ENCODE data around the gene CAPRIN1.

Gene CAPRIN1

DNA sequence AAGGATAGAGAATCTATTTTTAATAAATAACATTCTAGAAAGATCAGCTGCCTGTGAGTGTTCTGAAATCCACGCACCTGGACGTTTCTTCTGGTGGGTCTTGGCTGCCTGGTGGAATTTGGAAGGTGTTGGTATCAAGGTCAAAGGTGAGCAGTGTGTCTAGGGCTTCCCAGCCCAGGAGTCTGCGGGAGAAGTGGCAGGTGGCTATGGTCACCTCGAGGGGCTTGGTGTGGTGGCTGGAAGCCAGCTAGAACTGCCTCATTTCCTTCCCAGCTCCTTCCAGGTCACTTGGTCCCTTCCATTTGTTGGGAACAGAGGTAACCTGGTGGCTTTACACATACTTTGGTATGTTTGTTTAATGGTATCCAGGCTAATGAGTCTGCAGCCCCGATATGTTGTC is 95.3 kb downstream of the CAPRIN1 start:
- H3K4me3 ChIP-seq (replicated peaks; ENCODE audit: low read depth, low read length): no peak overlapping the region
- DNase-seq (ENCODE audit: extremely low read depth, low read depth): no peak
- TF ChIP-seq, protein P1, sequence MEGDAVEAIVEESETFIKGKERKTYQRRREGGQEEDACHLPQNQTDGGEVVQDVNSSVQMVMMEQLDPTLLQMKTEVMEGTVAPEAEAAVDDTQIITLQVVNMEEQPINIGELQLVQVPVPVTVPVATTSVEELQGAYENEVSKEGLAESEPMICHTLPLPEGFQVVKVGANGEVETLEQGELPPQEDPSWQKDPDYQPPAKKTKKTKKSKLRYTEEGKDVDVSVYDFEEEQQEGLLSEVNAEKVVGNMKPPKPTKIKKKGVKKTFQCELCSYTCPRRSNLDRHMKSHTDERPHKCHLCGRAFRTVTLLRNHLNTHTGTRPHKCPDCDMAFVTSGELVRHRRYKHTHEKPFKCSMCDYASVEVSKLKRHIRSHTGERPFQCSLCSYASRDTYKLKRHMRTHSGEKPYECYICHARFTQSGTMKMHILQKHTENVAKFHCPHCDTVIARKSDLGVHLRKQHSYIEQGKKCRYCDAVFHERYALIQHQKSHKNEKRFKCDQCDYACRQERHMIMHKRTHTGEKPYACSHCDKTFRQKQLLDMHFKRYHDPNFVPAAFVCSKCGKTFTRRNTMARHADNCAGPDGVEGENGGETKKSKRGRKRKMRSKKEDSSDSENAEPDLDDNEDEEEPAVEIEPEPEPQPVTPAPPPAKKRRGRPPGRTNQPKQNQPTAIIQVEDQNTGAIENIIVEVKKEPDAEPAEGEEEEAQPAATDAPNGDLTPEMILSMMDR (IDR thresholded peaks at IDR 0.05; ENCODE audit: low read depth, low read length, missing control alignments): no peak

- no peak overlapping the region for H3K4me3 ChIP-seq (replicated peaks; ENCODE audit: low read depth, low read length)
- DNase-seq (ENCODE audit: extremely low read depth, low read depth): no peak
- TF ChIP-seq, protein P1 (IDR thresholded peaks at IDR 0.05; ENCODE audit: low read depth, low read length, missing control alignments): no peak
Observed at GRCh38 chr11:34147581-34147980, 96.0 kb downstream of the CAPRIN1 start.

GRCh38 chr11:34148504-34149165 is 97.1 kb downstream of the CAPRIN1 start:
- no peak overlapping the region for H3K4me3 ChIP-seq (replicated peaks; ENCODE audit: low read depth, low read length)
- TF ChIP-seq, protein P1 (IDR thresholded peaks at IDR 0.05; ENCODE audit: low read depth, low read length, missing control alignments): no peak
- DNase-seq (ENCODE audit: extremely low read depth, low read depth): no peak

DNA sequence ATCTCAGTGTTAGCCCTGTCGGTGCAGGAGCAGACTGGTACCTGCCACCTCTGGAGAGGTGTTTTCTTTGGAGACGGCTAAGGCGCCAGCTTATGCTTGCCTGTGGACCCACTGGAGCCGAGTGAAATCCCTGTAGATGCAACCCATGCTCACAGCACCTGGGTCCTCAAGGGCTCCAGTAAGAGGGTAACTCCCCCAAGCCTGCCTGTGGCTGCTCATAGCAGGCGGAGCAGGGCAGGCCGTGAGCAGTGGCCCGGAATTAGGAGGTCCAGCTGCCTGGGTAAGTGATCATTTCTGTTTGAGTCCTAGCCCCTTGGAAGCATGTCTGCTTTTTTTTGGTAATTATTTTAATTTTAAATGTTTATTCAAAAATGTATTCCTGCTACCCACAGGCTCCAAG is 97.7 kb downstream of the CAPRIN1 start:
- H3K4me3 ChIP-seq (replicated peaks; ENCODE audit: low read depth, low read length): no peak overlapping the region
- DNase-seq (ENCODE audit: extremely low read depth, low read depth): no peak
- TF ChIP-seq, protein P1 (IDR thresholded peaks at IDR 0.05; ENCODE audit: low read depth, low read length, missing control alignments): no peak

GRCh38 chr11:34149786-34150185 is 98.3 kb downstream of the CAPRIN1 start:
- H3K4me3 ChIP-seq (replicated peaks; ENCODE audit: low read depth, low read length): no peak overlapping the region
- TF ChIP-seq, protein P1 (IDR thresholded peaks at IDR 0.05; ENCODE audit: low read depth, low read length, missing control alignments): peak; percentile 53
- DNase-seq (ENCODE audit: extremely low read depth, low read depth): no peak

DNA sequence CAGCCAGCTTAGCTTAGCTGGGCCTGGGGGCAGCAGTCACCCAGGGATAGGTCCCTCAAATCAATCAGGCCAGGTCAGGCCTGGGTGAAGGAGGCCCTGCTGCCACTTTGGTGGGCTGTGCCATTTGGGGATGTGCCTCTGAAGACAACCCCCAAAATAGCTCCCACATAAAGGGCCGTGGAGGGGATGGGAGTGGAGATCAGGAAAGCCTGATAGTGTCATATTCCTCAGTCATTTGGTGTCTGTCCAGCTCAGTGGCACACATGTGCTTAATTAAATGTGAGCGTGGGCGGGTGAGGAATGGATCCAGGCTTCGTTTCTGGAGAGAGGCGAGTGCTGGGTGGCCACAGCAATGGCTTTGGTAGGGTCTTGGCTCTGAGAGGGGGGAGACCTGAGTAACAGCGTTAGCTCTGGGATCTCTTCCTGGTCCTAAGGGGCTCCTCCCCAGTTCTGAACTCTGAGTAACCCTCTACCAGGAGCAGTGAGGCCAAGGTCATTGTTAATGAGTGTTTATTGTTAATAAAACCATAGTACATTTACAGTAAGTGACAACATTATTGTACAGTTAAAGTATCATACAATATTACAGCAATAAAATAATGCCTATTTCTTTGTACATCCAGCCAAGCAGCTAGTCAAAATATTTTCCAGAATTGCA is 99.1 kb downstream of the CAPRIN1 start:
- H3K4me3 ChIP-seq (replicated peaks; ENCODE audit: low read depth, low read length): no peak overlapping the region
- TF ChIP-seq, protein P1 (IDR thresholded peaks at IDR 0.05; ENCODE audit: low read depth, low read length, missing control alignments): no peak
- DNase-seq (ENCODE audit: extremely low read depth, low read depth): no peak

All from HFF-Myc (cell line).